DOHH2 (cell line): ENCODE results near the gene TRPM1.

Experiments used
- CTCF ChIP-seq: fragments of 200-600 bp; sonication (generic); IDR thresholded peaks from one replicate; pipeline ENCODE4 v1.5.1; 2014; ENCODE audit warnings: antibody characterized with exemption, mild to moderate bottlenecking, low read depth, low read length; ENCODE audit not compliant: poor library complexity, severe bottlenecking
- EZH2phosphoT487 ChIP-seq: fragments of 200-600 bp; sonication (generic); IDR thresholded peaks from 2 replicates; pipeline ENCODE4 v1.6.1; 2017; ENCODE audit warnings: borderline replicate concordance, mild to moderate bottlenecking, antibody characterized with exemption, low read length, moderate library complexity, mixed read lengths

- no peak for TF ChIP-seq CTCF
- no peak for TF ChIP-seq EZH2phosphoT487
Measured at GRCh38 chr15:31005660-31006059, 95.9 kb downstream of the TRPM1 start.
